GM18907 (cell line): ENCODE measurements around the gene COBL.

Source experiments
- ATAC-seq: cut with Tn5 transposase; IDR thresholded peaks from one replicate; pipeline ENCODE4 v1.9.1; 2021; ENCODE audit warnings: mild to moderate bottlenecking, moderate library complexity; ENCODE audit not compliant: unreplicated experiment

COBL gene

DNA sequence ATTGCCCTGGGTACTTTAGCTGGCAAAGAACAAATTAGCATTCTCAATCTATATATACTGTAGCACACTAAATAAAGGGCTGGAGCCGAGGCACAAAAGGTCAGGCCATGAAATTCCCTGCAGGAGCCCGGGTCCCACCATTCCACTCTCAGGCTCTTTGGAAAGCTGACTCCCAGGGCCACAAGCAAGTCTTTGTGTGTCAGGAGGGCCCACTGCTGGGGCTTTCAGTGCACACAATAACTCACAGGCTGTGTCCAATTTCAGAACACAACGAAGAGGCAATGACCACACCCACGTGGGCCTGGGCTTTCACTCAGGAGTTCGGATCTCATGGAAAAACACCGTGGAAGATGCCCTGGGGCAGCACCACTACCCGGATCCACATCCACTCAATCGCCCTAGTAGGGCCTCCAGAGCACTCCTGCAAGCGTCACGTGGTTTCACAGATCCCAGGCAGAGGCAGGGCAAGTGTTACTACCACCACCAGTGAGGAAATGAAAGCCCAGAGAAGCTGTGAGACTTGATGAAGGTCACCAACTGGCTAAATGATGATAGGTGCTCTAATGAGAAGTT lies 60.3 kb downstream of the COBL start:
- no peak for ATAC-seq

DNA sequence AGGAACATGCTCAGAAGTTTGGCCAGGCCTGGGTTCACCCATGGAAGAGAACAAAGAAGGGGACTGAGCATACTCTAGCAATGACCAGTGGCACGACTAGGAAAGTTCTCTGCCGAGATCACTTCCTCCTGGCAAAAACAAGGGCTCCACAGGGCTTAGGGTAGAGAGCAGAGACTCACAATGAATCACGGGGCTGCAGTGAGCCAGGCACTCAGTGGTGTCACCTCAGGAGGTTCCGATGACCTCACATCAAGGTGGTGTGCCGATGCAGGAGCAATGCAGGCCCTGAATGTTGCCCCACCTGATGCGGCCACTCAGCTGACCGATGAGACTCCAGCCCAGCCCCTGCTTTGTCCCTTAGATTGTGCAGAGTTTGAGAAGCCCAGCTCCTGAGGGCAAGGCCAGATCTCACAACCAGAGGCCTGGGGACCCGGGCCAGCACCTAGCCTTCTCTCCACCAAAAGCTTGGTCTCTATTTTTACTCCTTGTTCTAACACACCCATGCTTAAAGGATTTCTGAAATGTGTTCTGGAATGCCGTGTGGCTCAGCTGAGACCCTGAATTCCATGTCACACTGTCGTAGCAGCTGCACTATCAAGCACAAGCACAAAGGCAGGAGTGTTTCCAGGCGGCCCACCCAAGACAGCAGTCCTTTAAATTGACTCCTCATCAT lies 60.9 kb downstream of the COBL start:
- no peak for ATAC-seq

DNA sequence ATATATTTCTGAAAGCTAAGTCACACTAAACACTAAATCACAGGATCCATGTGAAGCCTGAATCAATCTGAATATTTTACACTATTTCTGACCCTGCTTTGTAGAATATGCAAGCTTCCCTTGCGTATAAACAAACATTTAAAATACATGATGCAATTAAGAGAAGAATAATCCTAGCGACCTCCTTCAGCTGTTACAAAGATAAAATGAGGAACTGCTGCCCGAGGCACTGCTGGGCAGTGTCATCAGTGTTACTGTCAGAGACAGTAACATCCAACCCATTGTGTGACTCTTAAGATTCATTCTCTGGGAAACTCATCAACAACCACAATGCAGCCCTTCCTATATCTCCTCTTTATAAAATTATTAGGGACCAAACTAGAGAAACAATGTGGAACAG lies 61.6 kb downstream of the COBL start:
- ATAC-seq, result no peak

DNA sequence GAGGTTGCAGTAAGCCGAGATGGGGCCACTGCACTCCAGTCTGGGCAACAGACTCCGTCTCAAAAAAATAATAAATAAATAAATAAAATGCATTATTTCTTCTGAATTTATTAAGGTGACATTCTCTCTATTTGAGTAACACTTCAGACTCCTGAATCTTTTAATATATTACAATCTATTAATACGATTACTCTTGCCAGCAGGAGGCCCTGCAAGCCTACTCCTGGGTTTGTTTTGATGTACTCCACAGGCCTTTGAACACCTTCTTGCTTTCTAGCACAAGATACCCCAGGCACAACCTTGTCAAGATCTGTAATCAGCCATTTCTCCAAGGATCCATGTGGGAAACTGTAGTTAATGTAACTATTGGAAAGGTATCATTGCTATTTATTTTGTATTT lies 63.5 kb downstream of the COBL start:
- no peak for ATAC-seq

DNA sequence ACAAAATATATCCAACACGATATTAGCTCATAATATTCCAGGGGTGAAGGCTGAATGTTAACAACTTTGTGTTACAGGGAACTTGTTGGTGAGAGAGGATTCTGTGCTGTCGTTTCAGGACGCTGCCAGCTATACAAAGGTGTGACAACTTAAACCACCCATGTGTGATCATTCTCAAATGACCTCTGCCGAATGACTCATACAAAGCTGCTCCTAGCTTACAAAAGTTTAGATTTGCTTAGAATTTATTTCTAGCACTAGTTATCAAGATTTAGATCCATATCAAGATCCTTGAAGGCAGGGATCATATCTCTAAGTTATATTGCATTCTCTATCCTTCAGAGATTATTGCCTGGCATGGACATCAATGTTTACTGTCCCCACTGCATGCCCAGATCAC lies 65.3 kb downstream of the COBL start:
- ATAC-seq, result no peak

DNA sequence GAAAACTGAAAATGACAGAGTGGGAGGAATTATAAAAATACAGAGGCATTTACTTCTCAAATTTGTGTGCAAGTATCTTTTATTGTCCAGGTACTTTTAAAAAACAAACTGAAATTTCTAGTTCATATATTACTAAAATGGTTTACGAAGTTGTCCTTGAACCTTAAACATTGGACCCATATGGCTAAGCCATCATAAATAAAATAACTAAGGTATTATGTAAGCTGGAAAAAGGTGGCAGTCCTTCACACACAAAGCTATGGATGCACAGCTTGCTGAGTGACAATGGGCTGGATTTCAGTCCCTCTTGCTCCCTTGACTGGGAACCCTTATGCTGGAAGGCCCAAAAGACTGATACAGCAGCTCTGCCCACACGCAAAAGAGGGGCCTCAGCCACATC lies 66.1 kb downstream of the COBL start:
- ATAC-seq, result no peak

DNA sequence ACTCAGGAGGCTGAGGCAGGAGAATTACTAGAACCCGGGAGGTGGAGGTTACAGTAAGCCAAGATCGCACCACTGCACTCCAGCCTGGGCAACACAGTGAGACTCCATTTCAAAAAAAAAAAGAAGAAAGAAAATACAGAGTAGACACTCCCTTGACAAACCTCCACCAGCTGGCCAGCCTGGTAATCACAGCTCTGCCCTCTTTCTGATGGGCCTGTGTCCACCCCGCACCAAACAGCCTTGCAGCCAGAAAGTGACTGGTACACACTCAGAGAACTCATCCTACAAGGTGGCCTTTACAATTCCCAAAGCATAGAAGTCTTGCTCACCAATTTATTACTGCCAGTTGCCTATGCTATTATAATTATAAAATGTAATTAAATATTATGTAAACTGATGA lies 66.6 kb downstream of the COBL start:
- ATAC-seq, result no peak

DNA sequence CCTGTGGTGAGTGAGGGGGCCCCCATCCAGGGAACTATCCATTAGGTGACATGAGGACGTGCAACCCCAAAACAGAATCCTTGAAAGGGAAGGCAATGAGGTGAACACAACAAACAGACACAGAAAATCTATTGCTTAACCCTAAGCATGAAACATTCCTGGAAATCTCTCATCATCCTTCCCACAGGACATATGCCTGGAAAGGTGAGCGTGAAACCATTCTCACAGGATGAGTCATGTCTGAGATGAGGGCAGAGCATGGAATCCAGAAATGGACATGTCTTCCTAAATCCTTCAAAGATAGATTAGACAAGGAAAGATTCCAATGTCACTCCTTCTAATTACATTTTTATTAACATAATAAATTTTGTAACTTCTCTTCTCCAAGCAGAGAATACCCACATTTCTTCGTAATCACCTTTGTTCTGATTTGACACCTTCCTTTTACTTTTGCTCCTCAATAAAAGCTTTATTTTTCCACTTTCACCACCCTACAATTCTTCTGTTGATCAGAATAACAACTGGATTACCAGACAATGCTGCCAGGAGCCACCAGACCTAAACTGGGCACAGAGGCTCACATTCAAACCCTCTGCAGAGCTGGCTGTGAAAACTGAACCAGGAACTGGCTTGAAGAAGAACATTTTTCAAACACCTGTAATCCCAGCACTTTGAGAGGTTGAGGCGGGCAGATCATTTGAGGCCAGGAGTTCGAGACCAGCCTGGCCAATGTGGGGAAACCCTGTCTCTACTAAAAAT lies 67.2 kb downstream of the COBL start:
- ATAC-seq, result no peak

DNA sequence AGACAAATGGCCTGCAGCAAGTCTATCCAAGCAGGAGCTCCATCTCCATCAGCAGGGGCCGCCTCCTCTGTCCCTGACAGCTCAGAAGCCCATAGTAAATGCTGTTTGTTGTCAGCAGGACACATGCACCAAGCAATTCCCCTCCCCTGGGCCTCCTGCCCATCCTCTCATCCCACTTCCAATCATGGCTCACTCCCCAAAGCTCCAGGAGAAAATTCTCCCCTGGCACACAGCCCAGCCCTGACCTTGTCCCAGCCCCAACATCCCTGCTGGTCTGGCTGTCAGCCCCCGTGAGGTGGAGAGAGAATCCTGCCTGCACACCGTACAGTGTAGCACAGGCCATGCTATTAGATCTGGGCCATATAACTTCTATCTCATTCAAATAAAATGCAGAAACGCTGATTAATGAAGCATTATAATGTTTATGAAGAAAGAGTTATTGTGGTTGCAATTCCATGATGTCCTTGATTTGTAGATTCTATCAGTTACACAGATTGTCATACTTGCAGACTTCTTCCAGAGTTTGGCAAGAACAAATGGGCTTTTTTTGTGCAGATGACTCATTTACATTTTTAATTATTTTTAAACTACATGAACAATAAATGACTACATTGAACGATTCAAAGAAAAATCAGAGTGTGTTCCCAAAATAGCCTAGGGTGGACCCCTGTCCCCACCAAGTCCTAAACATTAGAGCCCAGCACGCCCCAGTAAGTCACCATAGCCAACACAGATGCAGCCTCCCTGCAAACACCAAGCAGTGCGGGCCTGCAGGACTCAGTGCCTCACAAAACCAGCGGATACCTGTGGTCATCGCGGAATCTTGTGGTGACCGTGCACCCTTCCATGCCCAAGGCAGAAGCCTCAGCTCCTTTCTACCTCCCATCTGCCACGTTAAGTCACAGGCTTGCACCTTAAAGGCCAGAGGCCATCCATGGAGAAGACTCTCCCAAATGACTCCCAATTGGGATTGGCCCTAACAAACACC lies 70.1 kb downstream of the COBL start:
- ATAC-seq, result no peak

DNA sequence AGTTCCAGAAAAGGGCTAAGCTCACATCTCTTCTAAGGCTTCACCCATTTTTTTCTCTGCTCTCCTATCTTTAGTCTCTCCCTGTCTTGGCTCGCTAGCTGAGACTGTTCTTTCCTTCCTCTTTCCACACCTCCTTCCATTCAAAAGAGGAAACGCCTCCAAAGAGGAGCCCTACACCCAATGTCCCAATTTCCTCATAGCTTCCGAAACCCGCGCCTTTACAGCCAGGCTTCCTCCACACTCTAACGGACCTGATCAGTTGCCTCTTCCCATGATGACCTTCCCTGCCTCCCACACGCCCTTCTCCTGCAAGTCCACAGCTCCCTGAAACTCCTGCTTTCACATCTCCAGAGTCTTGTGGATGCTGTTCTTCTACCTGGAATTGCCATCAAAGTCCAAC lies 71.7 kb downstream of the COBL start:
- ATAC-seq, result no peak

DNA sequence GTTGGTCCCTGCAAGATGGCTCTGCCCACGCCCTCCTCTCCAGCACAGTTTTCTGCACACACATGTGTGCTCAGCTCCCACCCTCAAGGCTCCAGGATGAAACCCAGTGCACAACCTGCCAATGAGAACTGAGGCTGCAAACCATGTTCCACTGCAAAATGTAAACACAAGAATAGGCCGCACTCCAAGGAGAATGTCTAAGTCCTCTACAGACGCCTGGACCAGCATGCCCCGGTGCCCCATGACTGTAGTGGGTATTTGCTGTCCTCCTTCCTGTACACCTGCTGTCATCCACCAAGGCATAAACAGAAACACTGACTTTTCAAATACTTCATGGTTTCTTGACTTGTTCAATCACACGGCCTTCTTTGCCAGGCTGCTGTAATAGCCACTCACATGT lies 72.6 kb downstream of the COBL start:
- ATAC-seq, result no peak

DNA sequence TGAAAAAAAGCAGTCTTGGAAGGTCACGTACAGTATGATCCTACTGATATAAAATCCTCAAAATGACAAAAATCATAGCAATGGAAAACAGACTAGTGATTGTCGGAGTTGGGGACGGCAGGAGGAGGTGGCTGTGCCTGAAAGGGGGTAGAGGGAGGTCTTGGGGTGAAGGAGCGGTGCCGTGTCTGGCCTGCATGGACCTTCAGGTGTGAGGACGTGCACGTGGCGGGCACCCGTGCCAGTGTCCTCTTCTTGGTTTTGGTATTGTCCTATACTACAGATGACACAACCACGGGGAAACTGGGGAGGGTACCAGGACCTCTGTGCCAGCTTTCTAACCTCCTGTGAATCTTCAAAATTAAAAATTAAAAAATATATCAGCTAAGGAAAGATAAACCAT lies 73.0 kb downstream of the COBL start:
- no peak for ATAC-seq

DNA sequence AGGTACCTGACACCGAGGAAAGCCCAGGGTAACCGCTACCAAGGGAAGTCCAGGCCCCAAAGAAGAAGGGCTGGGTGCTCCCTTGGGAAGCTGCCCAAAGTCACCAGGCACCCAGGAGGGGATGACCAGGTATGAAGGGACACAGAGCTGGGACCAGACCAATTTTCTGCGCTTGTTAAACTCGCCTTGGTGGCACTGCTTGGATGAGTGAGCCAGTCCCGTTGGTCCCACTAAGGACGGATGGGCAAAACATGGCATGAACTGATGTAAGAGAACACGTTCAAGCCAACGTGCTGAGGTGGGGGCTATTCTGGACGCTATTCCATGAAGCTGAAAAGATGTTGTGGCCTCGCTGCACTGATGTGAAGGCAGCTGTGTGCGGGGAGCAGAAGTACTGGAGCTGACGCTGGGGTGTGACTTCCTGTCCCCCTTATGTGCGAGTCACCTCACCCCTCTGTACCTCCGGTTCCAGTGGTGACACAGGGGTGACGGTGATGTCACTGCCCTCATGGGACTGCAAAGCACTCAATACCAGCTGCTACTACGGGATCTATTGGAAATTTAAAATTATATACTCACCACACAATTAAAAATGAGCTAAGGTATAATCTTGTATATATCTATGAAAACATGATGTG lies 73.6 kb downstream of the COBL start:
- ATAC-seq, result no peak

DNA sequence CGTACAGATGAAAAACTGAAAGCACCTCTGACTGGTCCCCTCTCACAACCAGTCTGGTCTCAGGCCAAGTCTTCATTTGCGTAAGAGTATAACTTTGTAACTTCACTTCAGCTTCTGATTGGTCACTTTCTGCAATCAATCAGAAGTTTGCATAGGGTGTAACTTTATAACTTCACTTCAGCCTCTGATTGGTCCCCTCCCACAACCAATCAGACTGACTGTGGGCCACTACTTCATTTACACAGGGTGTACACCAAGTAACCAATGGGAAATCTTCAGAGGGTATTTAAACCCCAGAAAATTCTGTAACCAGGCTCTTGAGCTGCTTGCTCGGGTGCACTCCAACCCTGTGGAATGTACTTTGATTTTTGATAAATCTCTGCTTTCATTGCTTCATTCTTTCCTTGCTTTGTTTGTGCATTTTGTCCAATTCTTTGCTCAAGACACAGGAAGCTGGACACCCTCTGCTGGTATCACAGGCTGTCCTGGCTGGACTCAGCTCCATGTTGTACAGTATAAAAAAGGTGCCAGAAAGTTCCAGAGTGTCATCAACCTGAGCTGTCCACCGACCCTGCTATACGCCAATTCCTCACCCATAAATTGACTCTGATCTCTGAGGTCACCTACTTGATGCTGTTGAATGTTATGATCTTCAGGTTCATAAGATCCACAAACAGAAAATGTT lies 74.5 kb downstream of the COBL start:
- no peak for ATAC-seq

DNA sequence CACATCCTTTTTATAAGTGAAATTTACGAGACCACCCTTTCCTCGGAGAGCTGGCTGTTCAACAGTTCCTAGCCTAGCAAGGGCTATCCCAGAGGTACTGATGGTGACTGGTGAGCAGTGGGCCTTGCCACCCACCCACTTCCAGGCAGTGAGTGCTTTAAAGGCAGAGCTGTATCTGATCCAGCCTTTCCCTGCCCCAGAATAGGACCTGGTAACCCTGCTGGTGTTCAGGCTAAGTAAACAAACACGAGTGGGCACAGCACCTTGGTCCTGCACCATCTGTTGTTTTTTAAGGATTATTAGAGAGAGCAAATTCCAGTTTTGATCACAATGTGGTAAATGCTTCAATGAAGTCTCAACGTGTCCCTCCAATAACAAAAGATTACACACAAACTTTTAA lies 75.7 kb downstream of the COBL start:
- no peak for ATAC-seq

DNA sequence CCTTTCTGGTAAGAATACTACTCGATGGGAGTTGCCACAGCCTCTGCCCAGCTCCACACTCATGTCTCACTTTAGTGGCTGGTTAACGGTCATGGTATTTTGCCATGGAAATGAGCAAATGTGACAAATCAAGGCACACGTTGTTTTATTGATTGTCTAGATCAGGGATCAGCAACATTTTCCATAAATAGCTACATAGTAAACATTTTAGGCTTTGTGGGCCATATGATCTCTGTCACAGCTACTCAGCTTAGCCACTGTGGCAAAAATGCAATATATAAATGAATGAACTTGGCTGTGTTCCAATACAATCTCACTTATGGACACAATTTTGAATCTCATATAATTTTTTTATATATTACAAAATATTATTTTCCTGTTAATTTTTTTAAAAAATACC lies 76.9 kb downstream of the COBL start:
- no peak for ATAC-seq

DNA sequence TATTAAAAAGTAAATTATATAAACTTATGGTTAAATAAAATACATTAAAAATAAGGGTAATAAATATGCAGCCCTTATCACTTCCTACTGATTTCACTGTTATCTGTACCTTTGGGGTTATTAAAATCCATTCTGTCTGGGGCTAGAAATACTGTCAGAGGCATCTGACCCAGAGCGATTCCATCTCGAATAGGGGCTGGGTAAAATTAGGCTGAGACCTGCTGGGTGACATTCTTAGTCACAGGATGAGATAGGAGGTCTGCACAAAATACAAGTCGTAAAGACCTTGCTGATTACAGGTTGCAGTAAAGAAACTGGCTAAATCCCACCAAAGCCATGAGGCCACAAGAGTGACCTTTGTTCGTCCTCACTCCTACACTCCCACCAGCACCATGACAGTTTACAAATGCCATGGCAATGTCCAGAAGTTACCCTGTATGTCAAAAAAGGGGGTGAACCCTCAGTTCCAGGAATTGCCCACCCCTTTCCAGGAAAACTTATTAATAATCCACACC lies 77.6 kb downstream of the COBL start:
- ATAC-seq, result no peak

DNA sequence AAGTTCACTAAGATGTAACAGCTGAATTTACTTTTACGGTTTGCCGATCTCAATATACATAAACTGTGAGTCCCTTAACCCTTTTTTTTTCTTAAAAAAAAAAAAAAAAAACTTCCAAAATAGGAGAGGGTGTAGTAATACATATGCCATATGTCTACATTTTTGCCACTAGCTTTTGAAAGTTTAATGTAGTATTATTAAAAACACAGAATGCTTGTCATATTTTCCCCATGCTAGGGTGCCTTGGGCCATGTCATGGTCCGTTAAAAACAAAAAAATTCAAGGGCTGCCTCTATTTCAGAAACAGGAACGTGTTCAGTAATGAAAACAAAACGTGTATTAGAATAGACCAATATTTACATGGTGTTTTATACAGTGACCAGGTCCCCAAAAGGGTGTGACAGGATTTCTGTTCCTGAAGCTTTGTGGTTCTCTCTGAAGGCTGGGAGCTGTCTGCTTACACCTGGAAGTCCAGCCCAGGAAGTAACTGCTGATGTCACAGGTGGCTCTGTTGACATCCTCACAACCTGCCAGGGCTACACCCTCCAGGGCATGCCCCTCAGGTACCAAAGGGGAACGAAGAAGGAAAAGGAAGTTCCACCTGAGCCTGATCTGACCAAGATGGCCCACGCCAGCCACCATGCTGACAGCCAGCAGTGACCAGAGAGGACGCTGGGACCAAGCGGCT lies 79.0 kb downstream of the COBL start:
- ATAC-seq, result no peak

DNA sequence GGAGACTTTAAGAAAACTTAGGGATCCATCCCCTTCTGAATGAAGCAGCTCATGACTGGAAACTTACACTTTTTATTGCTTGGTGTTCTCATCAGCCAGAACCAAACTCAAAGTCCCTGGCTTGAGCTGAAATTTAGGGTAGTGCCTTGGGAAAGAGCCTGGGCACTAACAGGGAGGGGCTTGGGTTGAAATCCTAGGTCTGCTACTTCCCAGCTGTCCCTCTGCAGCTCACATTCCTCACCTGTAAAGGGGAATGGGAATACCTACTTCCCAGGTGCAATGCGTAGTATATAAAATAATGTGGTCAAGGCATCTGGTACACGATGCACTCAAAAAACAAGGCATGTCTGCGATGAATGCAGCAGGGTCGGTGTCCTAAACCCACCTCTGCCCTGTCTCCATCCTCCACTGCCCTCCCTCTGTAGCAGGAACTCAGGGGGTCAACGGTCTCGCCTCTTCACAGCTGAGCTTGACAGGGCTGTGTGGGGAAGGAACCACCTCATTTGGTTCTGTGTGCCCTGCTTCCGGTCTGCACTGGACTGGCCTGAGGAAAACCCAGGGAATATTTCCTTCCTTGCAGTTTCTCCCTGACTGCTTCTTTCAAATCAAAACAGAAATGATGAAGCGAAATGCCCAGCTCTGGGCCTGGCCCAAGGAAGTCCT lies 80.0 kb downstream of the COBL start:
- no peak for ATAC-seq
